Activated naive CD8-positive, alpha-beta T cell treated with anti-CD3 and anti-CD28 coated beads for 36 hours (primary cell): ENCODE results near the gene BCL11B. TPM values are rescaled to one million over a fixed set of nuclear protein-coding genes. Genes with fewer than 3 reads are reported as not detected.

ENCODE experiments used
- DNase-seq: peaks from one replicate; pipeline ENCODE4 v3.0.0; 2021
- H3K27ac Mint-ChIP-seq: one replicate; pipeline ENCODE4 v1.8.0; 2022; ENCODE audit warnings: mild to moderate bottlenecking, moderate library complexity, mixed read lengths
- H3K27me3 Mint-ChIP-seq: one replicate; pipeline ENCODE4 v1.8.0; 2022; ENCODE audit warnings: mild to moderate bottlenecking, mixed read lengths
- H3K36me3 Mint-ChIP-seq: one replicate; pipeline ENCODE4 v1.8.0; 2021; ENCODE audit warnings: mild to moderate bottlenecking, mixed read lengths
- H3K4me1 Mint-ChIP-seq: one replicate; pipeline ENCODE4 v1.8.0; 2021; ENCODE audit warnings: mixed read lengths
- H3K4me3 Mint-ChIP-seq: one replicate; pipeline ENCODE4 v1.8.0; 2022; ENCODE audit warnings: mild to moderate bottlenecking, moderate library complexity, mixed read lengths
- H3K9me3 Mint-ChIP-seq: one replicate; pipeline ENCODE4 v1.8.0; 2022; ENCODE audit warnings: mixed read lengths
- total RNA-seq, 2 experiments: library from RNA; stranded (reverse); gene quantifications; one replicate each; pipeline ENCODE4 v1.2.3, GENCODE V29; 2021

The BCL11B gene
- total RNA-seq, 2 experiments from 2014 or later = 38.9 to 40.3 TPM

DNA sequence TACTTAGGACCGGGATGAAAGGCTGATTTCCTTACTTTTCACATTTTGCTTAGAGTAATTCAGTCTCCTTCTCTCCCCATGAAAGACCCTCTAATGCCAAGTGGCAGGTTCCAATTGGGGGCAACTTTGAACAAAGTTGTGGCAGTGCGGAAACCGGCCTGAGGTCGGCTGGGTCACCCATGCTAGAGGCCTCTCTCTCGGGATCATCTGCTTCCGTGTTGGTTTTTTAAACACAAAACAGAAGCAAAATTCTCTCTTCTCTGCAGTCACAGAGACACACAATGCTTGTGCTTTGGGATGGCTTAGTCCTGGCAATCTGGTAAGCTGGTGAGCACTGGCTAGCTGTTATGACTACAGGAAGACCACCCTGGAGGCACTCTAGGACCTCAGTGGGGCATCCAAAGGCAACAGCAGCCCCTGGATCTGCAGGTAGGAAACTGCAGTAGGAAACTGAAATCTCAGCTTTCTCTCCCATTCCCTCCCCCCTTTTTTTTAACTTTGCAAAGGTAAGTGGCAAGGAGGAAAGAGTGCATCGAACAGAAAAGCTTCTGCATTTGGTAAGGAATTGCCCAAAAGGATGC lies 102.1 kb downstream of the BCL11B start:
- Mint-ChIP-seq H3K27me3 (no peaks in the 10 kb centered on the region), H3K27ac (peak overlapping the region; percentile 34), H3K4me1 (peaks cover 25% of the 10 kb centered on the region), H3K36me3 (peaks cover 47% of the 10 kb centered on the region), H3K9me3 (peaks cover 9% of the 10 kb centered on the region), H3K4me3 (no peak overlapping the region)
- no peak for DNase-seq

DNA sequence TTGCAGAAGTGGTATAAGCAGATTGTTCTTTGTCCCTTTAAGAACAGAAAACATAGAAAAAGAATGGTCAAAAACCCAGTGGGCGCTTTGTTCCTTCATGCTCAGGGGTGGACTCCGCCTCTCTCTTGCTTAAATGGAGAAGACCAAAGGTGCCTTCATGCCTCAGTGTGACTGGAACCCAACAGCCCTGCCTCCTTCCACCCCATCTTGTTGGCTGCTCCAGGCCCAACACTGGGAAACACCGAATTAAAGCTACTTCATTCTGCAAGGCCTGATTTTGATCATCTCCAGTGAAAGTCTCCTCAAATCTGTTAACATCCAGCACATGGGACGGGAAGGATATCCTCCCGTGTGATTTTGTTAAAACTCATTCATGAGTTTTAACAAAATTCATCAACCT lies 103.7 kb downstream of the BCL11B start:
- Mint-ChIP-seq H3K36me3 (peaks cover 39% of the 10 kb centered on the region), H3K27ac (peak overlapping the region; percentile 37), H3K27me3 (no peaks in the 10 kb centered on the region), H3K4me3 (no peak overlapping the region), H3K9me3 (peaks cover 9% of the 10 kb centered on the region), H3K4me1 (peaks cover 28% of the 10 kb centered on the region)
- no peak for DNase-seq

DNA sequence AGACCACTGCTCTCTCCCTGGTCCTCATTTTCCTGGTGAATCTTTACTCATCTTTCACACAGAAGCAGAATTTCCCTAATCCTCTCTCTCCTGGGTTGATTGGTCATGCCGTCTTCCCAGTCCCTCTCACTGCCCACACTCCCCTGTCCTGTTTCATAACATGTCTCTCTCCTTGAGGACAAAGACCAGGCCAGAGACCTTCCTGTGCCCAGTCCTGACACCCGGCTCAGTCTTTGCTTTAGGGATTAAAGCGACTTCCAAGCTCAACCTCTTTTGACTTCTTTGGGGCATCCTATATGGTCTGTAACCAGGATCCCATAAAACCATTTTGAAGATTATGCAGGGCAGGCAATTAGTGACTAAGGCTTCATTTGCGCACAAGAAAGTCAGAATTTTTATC lies 105.5 kb downstream of the BCL11B start:
- Mint-ChIP-seq H3K27ac (peak overlapping the region; percentile 4), H3K27me3 (no peaks in the 10 kb centered on the region), H3K4me3 (no peak overlapping the region), H3K36me3 (peaks cover 34% of the 10 kb centered on the region), H3K9me3 (peaks cover 14% of the 10 kb centered on the region), H3K4me1 (peaks cover 19% of the 10 kb centered on the region)
- DNase-seq = no peak

DNA sequence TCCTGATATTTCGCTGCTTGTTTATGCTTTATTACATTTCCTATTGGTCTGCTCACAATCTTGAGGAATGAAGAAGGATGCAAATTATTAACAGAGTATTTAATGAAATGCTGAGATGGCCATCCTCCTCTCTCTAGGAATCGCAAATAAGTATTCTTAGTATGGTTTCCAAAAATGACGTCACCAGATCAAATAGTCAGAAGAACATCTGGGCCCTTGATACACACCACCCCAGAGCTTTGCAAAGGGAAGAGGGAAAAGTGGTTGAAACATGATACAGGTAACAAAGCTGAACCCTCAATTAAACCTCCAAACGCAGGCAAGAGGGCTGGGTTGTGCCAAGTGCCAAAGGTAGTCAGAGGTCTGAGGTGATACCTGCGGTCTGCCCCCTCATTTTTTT lies 107.3 kb downstream of the BCL11B start:
- no peak overlapping the region for H3K27ac Mint-ChIP-seq
- no peak overlapping the region for H3K4me3 Mint-ChIP-seq
- H3K27me3 Mint-ChIP-seq = no peaks in the 10 kb centered on the region
- H3K36me3 Mint-ChIP-seq = peaks cover 27% of the 10 kb centered on the region
- H3K9me3 Mint-ChIP-seq = peaks cover 14% of the 10 kb centered on the region
- DNase-seq = no peak
- H3K4me1 Mint-ChIP-seq = peaks cover 14% of the 10 kb centered on the region

DNA sequence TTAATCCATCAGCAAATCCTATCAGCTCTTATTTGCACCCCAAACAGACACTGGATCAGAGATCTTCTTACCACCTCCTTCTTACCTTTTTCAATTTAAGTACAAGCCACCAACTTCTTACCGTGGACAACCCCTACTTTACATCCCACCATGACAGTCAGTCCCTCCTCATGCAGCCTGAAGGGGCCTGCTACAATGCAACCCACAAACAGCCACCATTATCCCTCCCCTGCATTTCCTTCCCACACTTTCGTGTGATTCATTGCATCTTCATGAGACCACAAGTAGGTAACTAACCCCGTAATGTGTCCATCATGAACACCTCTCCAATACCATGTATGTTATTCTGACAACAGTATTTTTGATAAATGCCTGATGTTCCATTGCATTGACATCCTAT lies 108.6 kb downstream of the BCL11B start:
- Mint-ChIP-seq H3K36me3 (peaks cover 25% of the 10 kb centered on the region), H3K27ac (peak overlapping the region; percentile 30), H3K9me3 (peaks cover 14% of the 10 kb centered on the region), H3K4me1 (peaks cover 14% of the 10 kb centered on the region), H3K4me3 (no peak overlapping the region), H3K27me3 (no peaks in the 10 kb centered on the region)
- DNase-seq = no peak

DNA sequence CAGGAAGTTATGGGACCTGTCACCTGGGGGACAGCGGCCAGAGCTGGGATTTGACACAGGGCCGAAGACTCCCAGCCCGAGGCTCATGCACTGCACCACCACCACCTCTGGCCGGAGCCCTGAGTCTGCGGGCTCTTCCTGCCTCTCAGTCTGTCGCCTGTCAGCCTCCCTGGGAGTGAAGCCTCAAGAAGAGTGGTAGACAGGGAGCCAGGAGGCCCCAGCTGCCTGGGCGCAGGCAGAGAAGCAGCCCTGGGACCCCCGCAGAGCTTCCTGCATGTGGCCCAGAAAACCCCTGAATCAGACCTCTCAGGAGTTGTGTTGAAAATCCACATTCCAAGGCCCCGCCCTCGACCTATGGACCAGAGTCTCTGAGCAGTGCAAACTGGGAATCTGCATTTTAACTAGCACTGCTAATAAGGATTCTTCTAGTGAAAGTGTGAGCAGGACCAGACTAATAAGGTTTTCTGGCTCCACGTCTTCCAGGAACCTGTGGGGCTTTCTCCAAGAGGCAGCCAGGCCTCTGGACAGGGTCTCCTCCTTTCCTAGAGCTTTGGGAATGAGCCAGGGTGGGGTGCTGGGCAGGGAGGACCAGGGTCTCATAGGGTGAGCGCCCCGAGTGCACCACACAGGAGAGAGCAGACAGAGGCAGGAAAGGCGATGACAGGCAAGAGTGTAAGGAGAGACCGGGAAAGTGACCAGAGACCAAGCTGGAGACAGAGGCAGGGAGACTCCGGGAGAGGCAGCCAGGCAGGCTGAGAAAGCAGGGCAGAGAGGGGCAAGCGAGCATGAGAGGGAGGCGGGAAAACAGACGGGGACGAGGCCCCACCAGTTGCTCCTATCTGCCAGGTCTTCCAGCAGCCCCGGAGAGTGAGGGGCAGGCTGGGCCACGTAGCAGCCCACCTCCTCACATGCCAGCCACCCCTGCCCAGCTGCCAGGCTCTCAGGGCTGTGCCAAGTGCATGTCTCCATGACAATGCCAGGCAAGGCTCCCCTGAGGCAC lies 112.4 kb downstream of the BCL11B start:
- no peaks in the 10 kb centered on the region for H3K27me3 Mint-ChIP-seq
- H3K9me3 Mint-ChIP-seq = peaks cover 5% of the 10 kb centered on the region
- DNase-seq = no peak
- peaks cover 6% of the 10 kb centered on the region for H3K36me3 Mint-ChIP-seq
- H3K27ac Mint-ChIP-seq = no peak overlapping the region
- no peak overlapping the region for H3K4me3 Mint-ChIP-seq
- H3K4me1 Mint-ChIP-seq = peaks cover 12% of the 10 kb centered on the region

DNA sequence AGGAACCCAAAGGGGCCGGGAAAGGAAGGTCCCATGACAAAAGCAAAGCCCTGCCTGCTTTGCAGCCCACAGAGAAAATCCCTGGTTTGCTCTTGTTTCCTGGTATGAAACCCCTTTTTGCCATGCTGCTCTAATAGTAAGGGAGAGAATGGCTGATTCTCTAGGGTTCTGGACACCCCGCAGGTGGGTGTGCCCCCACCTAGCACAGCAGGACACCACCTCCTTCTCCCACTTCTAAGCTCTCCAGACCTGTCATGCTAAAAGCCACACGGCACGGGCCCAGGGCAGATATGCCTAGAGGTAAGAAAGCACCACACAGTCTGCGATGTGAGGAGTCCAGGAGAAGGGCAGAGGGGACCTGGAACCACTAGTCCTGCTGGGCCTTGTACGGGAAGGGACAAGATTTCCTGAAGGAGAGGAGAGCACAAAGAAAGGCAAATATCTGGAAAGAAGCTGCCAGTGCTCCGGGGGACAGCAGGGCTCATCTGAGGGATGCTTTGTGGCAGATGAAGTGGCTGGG lies 113.3 kb downstream of the BCL11B start:
- Mint-ChIP-seq H3K27ac (no peak overlapping the region), H3K4me3 (no peak overlapping the region), H3K36me3 (peaks cover 6% of the 10 kb centered on the region), H3K27me3 (no peaks in the 10 kb centered on the region), H3K9me3 (peaks cover 5% of the 10 kb centered on the region), H3K4me1 (peaks cover 12% of the 10 kb centered on the region)
- no peak for DNase-seq

DNA sequence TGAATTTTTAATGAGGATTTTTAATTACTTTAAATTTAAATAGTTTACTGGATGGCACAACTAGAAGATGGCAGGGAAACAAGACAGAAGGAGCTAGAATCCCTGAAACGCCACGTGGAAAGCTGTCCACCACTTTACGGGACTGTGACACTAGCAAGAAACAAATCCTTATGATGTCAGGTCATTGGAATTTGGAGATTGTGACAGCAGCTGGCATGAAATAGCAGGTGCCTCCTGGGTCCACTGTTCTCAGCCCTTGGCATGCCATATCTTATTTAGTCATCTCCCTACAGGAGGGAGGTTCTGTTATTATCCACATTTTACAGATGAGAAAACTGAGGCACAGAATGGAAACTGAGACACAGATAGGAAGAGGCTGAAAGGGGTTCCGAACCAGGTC lies 113.8 kb downstream of the BCL11B start:
- DNase-seq = no peak
- Mint-ChIP-seq H3K27ac (no peak overlapping the region), H3K27me3 (no peaks in the 10 kb centered on the region), H3K36me3 (peaks cover 6% of the 10 kb centered on the region), H3K9me3 (peaks cover 5% of the 10 kb centered on the region), H3K4me3 (no peak overlapping the region), H3K4me1 (peaks cover 7% of the 10 kb centered on the region)

DNA sequence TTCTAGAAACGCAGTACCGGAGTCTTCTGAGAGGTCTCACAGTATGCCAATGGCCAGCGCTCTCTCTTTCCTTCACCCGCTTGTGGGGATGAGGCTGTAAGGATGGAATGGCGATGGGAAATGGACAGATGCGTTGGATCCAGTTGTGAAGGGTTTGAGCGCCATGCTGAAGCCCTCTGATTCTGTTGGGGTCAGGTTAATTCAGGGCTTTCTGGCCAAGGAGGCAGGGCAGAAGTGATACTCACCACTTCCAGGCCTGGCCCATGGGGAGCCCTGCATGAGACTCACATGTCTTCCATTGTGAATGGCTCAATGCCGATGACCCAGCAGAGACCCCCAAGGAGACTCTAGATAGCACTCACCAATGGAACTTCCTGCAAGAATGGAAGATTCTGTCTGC lies 114.3 kb downstream of the BCL11B start:
- peaks cover 5% of the 10 kb centered on the region for H3K9me3 Mint-ChIP-seq
- no peak overlapping the region for H3K27ac Mint-ChIP-seq
- H3K27me3 Mint-ChIP-seq = no peaks in the 10 kb centered on the region
- H3K4me3 Mint-ChIP-seq = no peak overlapping the region
- no peak for DNase-seq
- peaks cover 6% of the 10 kb centered on the region for H3K36me3 Mint-ChIP-seq
- peaks cover 7% of the 10 kb centered on the region for H3K4me1 Mint-ChIP-seq

DNA sequence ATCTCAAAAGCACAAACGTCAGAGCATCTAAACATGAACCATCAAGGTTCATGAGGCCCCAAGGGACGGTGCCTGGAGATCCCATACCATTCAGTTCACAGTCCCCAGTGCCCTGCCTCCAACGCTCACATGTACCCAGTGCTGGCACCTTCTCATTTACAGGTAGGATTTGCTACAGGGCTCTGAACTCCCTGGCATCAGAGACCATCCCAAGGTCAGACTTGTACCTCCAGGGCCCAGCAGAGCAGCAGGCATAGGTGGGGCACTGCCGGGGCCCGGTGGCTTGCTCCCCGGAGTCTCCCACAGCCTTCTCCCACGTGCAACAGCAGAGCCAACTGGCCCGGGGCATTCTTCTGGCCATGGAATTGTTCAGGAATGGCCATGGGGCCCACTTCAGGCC lies 114.8 kb downstream of the BCL11B start:
- H3K36me3 Mint-ChIP-seq = peaks cover 6% of the 10 kb centered on the region
- H3K27ac Mint-ChIP-seq = no peak overlapping the region
- peaks cover 5% of the 10 kb centered on the region for H3K9me3 Mint-ChIP-seq
- peaks cover 7% of the 10 kb centered on the region for H3K4me1 Mint-ChIP-seq
- no peak for DNase-seq
- no peak overlapping the region for H3K4me3 Mint-ChIP-seq
- no peaks in the 10 kb centered on the region for H3K27me3 Mint-ChIP-seq

DNA sequence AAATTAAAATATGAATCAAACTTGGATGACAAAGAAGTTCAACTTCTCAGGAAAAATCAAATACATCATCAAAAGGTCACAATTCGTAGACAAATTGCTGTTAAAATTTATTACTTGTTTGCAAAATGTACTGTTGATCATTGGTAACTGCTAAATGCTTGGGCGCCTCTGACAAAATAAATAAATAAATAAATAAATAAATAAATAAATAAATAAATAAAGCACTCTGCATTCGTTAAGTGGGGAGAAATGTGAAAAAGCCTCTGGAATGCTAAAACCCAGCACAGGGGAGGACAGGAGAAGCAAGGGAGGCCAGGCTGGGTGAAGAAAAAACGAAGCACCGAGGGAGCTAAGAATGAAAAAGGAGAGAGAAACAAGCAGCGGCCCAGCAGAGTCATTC lies 115.2 kb downstream of the BCL11B start:
- H3K4me1 Mint-ChIP-seq = peaks cover 7% of the 10 kb centered on the region
- peaks cover 4% of the 10 kb centered on the region for H3K9me3 Mint-ChIP-seq
- no peak overlapping the region for H3K27ac Mint-ChIP-seq
- no peak overlapping the region for H3K4me3 Mint-ChIP-seq
- peaks cover 3% of the 10 kb centered on the region for H3K36me3 Mint-ChIP-seq
- DNase-seq = no peak
- H3K27me3 Mint-ChIP-seq = no peaks in the 10 kb centered on the region

DNA sequence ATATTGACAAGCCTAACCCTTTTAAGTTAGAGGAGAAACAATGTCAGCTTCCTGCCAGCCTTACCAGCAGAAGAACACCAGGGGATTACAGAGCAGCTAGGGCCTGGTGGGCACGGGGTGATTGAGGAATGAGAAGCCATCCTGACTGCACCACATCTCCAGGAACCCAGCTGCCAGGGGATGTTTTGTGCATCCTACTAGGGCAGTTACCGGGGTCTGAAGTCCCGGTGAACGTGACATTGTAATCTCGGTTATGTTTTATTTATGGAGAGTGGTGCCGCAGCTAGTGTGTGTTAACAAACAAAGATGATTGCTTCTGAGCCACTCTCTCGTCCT lies 115.9 kb downstream of the BCL11B start:
- H3K4me3 Mint-ChIP-seq = no peak overlapping the region
- no peak for DNase-seq
- no peaks in the 10 kb centered on the region for H3K36me3 Mint-ChIP-seq
- no peaks in the 10 kb centered on the region for H3K9me3 Mint-ChIP-seq
- peaks cover 7% of the 10 kb centered on the region for H3K4me1 Mint-ChIP-seq
- H3K27me3 Mint-ChIP-seq = no peaks in the 10 kb centered on the region
- no peak overlapping the region for H3K27ac Mint-ChIP-seq

DNA sequence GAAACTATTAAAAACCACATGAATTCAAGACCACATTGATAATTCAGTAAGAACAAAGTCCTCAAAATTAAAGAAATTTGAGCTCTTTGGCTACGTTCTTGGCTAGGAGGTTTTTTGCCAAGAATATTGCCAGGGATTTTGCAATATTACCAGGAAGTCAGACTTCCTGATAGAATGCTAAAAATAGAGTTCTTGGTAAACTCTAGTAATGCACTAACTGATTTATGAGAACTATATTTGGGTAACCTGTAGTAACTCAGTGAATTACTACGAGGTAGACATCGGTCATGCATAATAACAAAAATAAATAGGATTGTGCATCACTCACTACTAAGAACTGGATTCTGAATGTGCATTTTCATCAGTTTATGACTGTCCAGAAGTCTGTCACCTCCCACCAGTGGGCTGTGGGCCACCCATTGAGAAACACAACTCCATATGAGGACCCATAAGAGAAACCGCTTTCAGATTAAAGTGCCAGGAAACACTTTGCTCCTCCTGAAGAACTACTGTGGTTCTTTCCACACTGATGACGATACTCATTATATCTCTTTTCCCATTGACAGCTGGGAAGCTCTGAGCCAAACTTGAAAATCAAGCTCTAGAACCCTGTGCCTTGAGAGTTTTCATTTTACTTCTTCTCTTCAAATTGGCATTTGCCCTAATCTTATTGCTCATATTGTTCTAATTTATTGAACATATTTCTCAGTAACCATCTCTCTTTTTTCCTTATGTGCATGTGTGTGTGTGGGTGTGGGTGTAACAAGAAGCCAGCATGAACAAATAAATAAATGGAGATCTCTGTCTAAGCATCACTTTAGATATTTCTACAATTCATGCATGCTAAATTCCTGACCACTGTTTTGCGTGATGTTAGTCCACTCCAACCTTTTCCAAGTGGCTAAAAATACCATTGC lies 116.6 kb downstream of the BCL11B start:
- H3K4me1 Mint-ChIP-seq = peaks cover 7% of the 10 kb centered on the region
- no peaks in the 10 kb centered on the region for H3K9me3 Mint-ChIP-seq
- no peak overlapping the region for H3K27ac Mint-ChIP-seq
- no peaks in the 10 kb centered on the region for H3K36me3 Mint-ChIP-seq
- no peak for DNase-seq
- H3K27me3 Mint-ChIP-seq = no peaks in the 10 kb centered on the region
- H3K4me3 Mint-ChIP-seq = no peak overlapping the region

DNA sequence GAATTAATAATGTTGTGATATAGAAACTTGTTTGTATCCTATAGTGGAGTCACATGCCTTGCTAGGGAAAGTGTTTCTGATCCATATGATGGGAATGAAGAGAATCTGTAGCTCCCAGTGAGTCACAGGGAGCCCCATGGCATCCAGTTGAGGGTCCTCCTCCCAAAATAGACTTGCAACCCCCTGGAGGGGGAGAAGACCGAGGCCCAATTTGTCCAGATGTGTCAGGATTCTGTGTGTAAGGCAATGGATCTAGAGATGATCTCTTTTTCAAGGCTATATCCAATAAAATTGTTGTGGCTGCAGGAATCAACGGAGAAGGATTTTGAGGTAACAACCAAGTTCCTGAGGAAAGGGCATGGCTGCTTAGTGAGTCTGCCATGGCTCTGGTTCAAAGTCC lies 121.8 kb downstream of the BCL11B start:
- no peaks in the 10 kb centered on the region for H3K9me3 Mint-ChIP-seq
- no peak overlapping the region for H3K4me3 Mint-ChIP-seq
- no peaks in the 10 kb centered on the region for H3K4me1 Mint-ChIP-seq
- H3K27me3 Mint-ChIP-seq = no peaks in the 10 kb centered on the region
- no peaks in the 10 kb centered on the region for H3K36me3 Mint-ChIP-seq
- DNase-seq = no peak
- H3K27ac Mint-ChIP-seq = no peak overlapping the region
